AG04449 (cell line): ENCODE results near the gene CAPG.
A peak's percentile ranks its signal among the peaks of the same experiment; 100 is the strongest.
"Not testable (repeated sequence)": the region's sequence is repeated elsewhere in the genome, so short reads cannot be mapped to it uniquely, and the experiment has no call there.

Experiments
- CTCF ChIA-PET: fragments of 350-600 bp; formaldehyde crosslinking; extraction: SDS; loops from one replicate; lab custom pipeline; 2021; ENCODE audit warnings: antibody characterized with exemption; lab: Yijun Ruan, JAX
- POLR2A ChIA-PET: fragments of 400-600, 350-600 bp; formaldehyde crosslinking; extraction: SDS; loops from one replicate; lab custom pipeline; 2020; ENCODE audit warnings: antibody characterized with exemption, inconsistent platforms; lab: Yijun Ruan, JAX
- DNase-seq: peaks from one replicate; pipeline ENCODE4 v3.0.0-alpha.2; 2010; ENCODE audit warnings: low read depth, low spot score
- H3K4me3 ChIP-seq: 2 replicates; pipeline ENCODE4 v1.5.1; 2011; ENCODE audit warnings: low read depth, mild to moderate bottlenecking, control low read depth, low read length
- TF ChIP-seq, protein P1 (sequence below): IDR thresholded peaks from one replicate; pipeline ENCODE4 v1.5.1; 2011; ENCODE audit warnings: mild to moderate bottlenecking, moderate library complexity, low read length, control low read depth, inconsistent platforms; ENCODE audit not compliant: insufficient read depth; ENCODE audit errors: missing control alignments

The CAPG gene

GRCh38 chr2:85419009-85419675 lies 9.0 kb upstream of the CAPG start:
- TF ChIP-seq, protein P1, sequence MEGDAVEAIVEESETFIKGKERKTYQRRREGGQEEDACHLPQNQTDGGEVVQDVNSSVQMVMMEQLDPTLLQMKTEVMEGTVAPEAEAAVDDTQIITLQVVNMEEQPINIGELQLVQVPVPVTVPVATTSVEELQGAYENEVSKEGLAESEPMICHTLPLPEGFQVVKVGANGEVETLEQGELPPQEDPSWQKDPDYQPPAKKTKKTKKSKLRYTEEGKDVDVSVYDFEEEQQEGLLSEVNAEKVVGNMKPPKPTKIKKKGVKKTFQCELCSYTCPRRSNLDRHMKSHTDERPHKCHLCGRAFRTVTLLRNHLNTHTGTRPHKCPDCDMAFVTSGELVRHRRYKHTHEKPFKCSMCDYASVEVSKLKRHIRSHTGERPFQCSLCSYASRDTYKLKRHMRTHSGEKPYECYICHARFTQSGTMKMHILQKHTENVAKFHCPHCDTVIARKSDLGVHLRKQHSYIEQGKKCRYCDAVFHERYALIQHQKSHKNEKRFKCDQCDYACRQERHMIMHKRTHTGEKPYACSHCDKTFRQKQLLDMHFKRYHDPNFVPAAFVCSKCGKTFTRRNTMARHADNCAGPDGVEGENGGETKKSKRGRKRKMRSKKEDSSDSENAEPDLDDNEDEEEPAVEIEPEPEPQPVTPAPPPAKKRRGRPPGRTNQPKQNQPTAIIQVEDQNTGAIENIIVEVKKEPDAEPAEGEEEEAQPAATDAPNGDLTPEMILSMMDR = no peak
- H3K4me3 ChIP-seq = peak overlapping the region; percentile 78
- DNase-seq = no peak
- POLR2A ChIA-PET = interaction anchor here (1.0 to 5.0 kb wide), 11 partner anchors 10 to 186 kb away, joined by 3 to 103 read pairs (median 7); partner anchors contain the start of genes ELMOD3, MAT2A and RETSAT
- CTCF ChIA-PET = interaction anchor here (0.7 to 34.9 kb wide), 22 partner anchors 10 to 493 kb away, joined by 3 to 922 read pairs (median 4); partner anchors contain the start of genes ELMOD3, GGCX, MAT2A and RETSAT

- peak within 1 kb of the TSS; percentile 78 for H3K4me3 ChIP-seq
- ChIA-PET CTCF (interaction anchor here (0.7 to 34.9 kb wide), 9 partner anchors 11 to 219 kb away, joined by 3 to 922 read pairs (median 13); partner anchors contain the start of genes GGCX and MAT2A), POLR2A (interaction anchor here (0.5 to 5.0 kb wide), 10 partner anchors 10 to 307 kb away, joined by 3 to 103 read pairs (median 6); partner anchors contain the start of genes ELMOD3, MAT2A and RETSAT)
- no peak for DNase-seq
- TF ChIP-seq, protein P1 = no peak
Measured at GRCh38 chr2:85418132-85419008, 8.2 kb upstream of the CAPG start, which contains the start of gene SH2D6. Gene SH2D6 (plus strand): TSS chr2:85418714. CDS start chr2:85429466, 10,752 bp downstream.

- ChIA-PET POLR2A (interaction anchor here (0.6 kb wide), 1 partner anchor 123 kb away, joined by 3 read pairs; the partner anchor contains the start of gene MAT2A), CTCF (interaction anchor here (34.9 kb wide), 1 partner anchor 132 kb away, joined by 922 read pairs; the partner anchor contains the start of genes GGCX and MAT2A)
- no peak overlapping the region for H3K4me3 ChIP-seq
- DNase-seq = no peak
- TF ChIP-seq, protein P1 = no peak
Measured at GRCh38 chr2:85415980-85416650, 5.9 kb upstream of the CAPG start.

GRCh38 chr2:85414761-85415553 lies 4.8 kb upstream of the CAPG start:
- TF ChIP-seq, protein P1 = no peak
- DNase-seq = no peak
- H3K4me3 ChIP-seq = no peak overlapping the region
- ChIA-PET CTCF (interaction anchor here (1.0 to 3.7 kb wide), 2 partner anchors 137 to 222 kb away, joined by 3 to 18 read pairs; no protein-coding TSS in a partner anchor), POLR2A (interaction anchor here (0.6 to 1.3 kb wide), 3 partner anchors 22 to 125 kb away, joined by 3 to 4 read pairs (median 4); partner anchors contain the start of gene TGOLN2)

DNA sequence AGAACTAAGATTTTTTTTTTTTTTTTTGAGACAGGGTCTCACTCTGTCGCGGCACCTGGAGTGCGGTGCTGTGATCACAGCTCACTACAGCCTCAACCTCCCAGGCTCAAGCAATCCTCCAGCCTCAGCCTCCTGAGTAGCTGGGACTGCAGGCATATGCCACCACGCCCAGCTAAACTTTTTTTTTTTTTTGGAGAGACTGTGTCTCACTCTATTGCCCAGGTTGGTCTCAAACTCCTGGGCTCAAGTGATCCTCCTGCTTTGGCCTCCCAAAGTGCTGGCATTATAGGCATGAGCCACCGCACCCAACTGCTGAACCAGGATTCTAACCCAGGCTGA lies 4.2 kb upstream of the CAPG start:
- DNase-seq, H3K4me3 ChIP-seq: not testable (repeated sequence)
- CTCF ChIA-PET = interaction anchor here (1.0 to 3.7 kb wide), 2 partner anchors 137 to 223 kb away, joined by 3 to 18 read pairs; no protein-coding TSS in a partner anchor
- POLR2A ChIA-PET = interaction anchor here (0.6 to 1.3 kb wide), 6 partner anchors 13 to 126 kb away, joined by 3 to 8 read pairs (median 4); partner anchors contain the start of genes MAT2A and TGOLN2
